NB4 (cell line): ENCODE data around the gene KRT27.

Experiments
- DNase-seq: peaks from one replicate; pipeline ENCODE4 v3.0.0; 2010; ENCODE audit warnings: low read depth
- H3K4me3 ChIP-seq: one replicate; pipeline ENCODE4 v1.5.1; 2011; ENCODE audit warnings: mild to moderate bottlenecking, low read depth, low read length, moderate library complexity
- CTCF ChIP-seq: IDR thresholded peaks from one replicate; pipeline ENCODE4 v1.5.1; 2012; ENCODE audit warnings: low read depth, low read length
- MAX ChIP-seq: IDR thresholded peaks from 2 replicates; pipeline ENCODE4 v1.6.1; 2011; ENCODE audit warnings: low read depth, low read length
- MYC ChIP-seq: IDR thresholded peaks from 2 replicates; pipeline ENCODE4 v1.6.1; 2011; ENCODE audit warnings: low read depth, low read length
- POLR2A ChIP-seq: IDR thresholded peaks from 2 replicates; pipeline ENCODE4 v1.6.1; 2011; ENCODE audit warnings: mild to moderate bottlenecking; ENCODE audit not compliant: insufficient read length; ENCODE audit errors: extremely low read depth

KRT27 gene

GRCh38 chr17:40799859-40800258 lies 17.5 kb upstream of the KRT27 start, which contains the start of gene KRT28:
TSS of gene KRT28 (minus strand) at chr17:40799959. CDS start at chr17:40799893, 66 bp downstream.
- no peak within 1 kb of the TSS for H3K4me3 ChIP-seq
- no peak for DNase-seq
- no peak for TF ChIP-seq MAX
- no peak for TF ChIP-seq POLR2A
- no peak for TF ChIP-seq CTCF
- no peak for TF ChIP-seq MYC

GRCh38 chr17:40796846-40797245 lies 14.5 kb upstream of the KRT27 start:
- no peak for TF ChIP-seq MAX
- TF ChIP-seq MYC = no peak
- no peak for TF ChIP-seq CTCF
- TF ChIP-seq POLR2A = no peak
- no peak for DNase-seq
- no peak overlapping the region for H3K4me3 ChIP-seq

DNA sequence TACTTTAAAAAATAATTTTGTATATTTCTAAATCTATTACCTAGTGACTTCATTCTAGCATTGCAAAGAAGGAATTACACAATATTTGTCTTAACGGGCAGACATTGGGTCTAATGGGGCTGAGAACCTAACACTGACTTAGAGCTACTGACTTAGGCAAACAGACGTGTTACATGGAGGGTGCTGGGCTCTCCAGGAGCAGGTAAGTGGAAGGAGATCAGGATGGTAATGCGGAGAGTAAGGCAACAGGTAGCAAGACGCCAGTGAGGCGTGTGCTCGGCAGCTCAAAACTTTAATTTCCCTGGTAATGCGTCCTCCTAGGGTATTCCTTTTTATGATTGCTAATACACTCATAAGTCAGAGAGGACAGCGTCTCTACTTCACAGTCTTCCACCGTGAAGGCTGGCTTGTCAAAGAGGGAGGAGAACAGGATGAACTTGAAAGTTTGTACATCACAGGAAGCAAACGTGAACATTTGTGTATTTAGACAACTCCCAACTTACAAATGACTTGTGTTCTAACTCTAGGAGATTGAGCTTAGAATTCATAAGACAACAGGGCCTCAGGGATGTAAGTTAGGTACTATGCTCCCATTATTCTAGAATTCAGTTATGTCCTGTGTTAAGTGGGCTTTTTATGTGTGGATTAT lies 12.8 kb upstream of the KRT27 start:
- no peak overlapping the region for H3K4me3 ChIP-seq
- DNase-seq = no peak
- no peak for TF ChIP-seq POLR2A
- TF ChIP-seq MAX = no peak
- no peak for TF ChIP-seq MYC
- no peak for TF ChIP-seq CTCF

- no peak for TF ChIP-seq MAX
- no peak for TF ChIP-seq MYC
- no peak for TF ChIP-seq CTCF
- TF ChIP-seq POLR2A = no peak
- H3K4me3 ChIP-seq = no peak overlapping the region
- peak; percentile 4 for DNase-seq
Measured at GRCh38 chr17:40794466-40794865, 12.1 kb upstream of the KRT27 start.

GRCh38 chr17:40793832-40794231 lies 11.5 kb upstream of the KRT27 start:
- DNase-seq = no peak
- no peak overlapping the region for H3K4me3 ChIP-seq
- no peak for TF ChIP-seq POLR2A
- no peak for TF ChIP-seq MAX
- no peak for TF ChIP-seq MYC
- TF ChIP-seq CTCF = no peak
